Thyroid gland (tissue), 4 donors: Measurements from ENCODE around the gene PAX7.

Source experiments
- CTCF ChIP-seq, 6 experiments: fragments of 200-600 bp in 3 of 6; fragments of 450-650 bp in 3 of 6; sonication (generic) in 3 of 6; IDR thresholded peaks; one replicate each; pipeline ENCODE4 v1.5.1; 2016 to 2019; ENCODE audit warnings: antibody characterized with exemption in 6 of 6, mild to moderate bottlenecking in 2 of 6, inconsistent platforms in 1 of 6, moderate library complexity in 1 of 6
- POLR2A ChIP-seq, 2 donors: fragments of 450-650 bp; IDR thresholded peaks; one replicate each; pipeline ENCODE4 v1.6.1; 2017; ENCODE audit warnings: antibody characterized with exemption in 2 of 2, mild to moderate bottlenecking in 2 of 2, moderate library complexity in 1 of 2

- no peak for TF ChIP-seq CTCF (IDR thresholded peaks at IDR 0.05)
- TF ChIP-seq POLR2A (IDR thresholded peaks at IDR 0.05) = no peak
Observed at GRCh38 chr1:18602533-18603211, 28.0 kb upstream of the PAX7 start.
